Measurements from ENCODE around the gene SERPINB4. TPM values are rescaled to one million over a fixed set of nuclear protein-coding genes. Genes with fewer than 3 reads are reported as not detected.
"Not testable (repeated sequence)": the region's sequence is repeated elsewhere in the genome, so short reads cannot be mapped to it uniquely, and the experiment has no call there.

Gene SERPINB4
- not detected in 3 replicates for total RNA-seq

DNA sequence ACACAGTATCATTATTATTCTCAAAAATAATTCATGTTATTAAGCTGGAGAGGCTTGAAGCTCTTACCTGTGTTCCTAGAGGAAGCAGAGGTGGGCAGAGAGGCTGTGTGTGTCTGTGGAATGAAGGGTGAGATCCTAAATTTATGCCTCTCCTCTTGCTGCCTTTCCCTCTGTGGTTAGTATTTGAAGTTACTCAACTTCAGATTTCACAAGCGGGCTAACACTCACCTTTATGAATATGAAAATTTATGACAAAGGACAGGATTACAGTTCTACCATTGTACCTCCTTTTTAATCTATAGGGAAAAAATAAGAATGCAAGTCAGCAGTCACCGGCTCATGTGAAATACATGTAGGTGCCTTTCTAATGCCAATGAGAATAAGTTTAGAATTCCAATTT lies at the start of gene SERPINB4:
TSS of gene SERPINB4 (minus strand) at position 115 of the 400 bp plus-strand sequence. CDS start 679 bp downstream, outside the sequence.
- not testable (repeated sequence) for H3K27me3 Mint-ChIP-seq (ENCODE audit: low read depth); DNase-seq (ENCODE audit: low spot score in 2 of 2, unreplicated experiment in 2 of 2); H3K36me3 Mint-ChIP-seq; H3K4me1 Mint-ChIP-seq; H3K27ac Mint-ChIP-seq; H3K9me3 Mint-ChIP-seq; H3K4me3 Mint-ChIP-seq

DNA sequence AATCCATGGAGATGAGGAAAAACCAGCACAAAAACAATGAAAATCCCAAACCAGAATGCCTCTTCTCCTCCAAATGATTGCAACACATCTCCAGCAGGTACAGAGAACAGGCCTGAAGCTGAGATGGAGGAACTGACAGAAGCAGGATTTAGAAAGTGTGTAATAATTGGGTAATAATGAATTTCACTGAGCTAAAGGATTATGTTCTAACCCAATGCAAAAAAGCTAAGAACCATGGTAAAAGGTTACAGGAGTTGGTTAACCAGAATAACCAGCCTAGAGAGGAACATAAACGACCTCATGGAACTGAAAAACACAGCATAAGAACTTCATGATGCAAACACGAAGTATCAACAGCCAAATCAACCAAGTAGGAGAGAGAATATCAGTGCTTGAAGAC lies 45.0 kb upstream of the SERPINB4 start:
- TF ChIP-seq, protein P1, sequence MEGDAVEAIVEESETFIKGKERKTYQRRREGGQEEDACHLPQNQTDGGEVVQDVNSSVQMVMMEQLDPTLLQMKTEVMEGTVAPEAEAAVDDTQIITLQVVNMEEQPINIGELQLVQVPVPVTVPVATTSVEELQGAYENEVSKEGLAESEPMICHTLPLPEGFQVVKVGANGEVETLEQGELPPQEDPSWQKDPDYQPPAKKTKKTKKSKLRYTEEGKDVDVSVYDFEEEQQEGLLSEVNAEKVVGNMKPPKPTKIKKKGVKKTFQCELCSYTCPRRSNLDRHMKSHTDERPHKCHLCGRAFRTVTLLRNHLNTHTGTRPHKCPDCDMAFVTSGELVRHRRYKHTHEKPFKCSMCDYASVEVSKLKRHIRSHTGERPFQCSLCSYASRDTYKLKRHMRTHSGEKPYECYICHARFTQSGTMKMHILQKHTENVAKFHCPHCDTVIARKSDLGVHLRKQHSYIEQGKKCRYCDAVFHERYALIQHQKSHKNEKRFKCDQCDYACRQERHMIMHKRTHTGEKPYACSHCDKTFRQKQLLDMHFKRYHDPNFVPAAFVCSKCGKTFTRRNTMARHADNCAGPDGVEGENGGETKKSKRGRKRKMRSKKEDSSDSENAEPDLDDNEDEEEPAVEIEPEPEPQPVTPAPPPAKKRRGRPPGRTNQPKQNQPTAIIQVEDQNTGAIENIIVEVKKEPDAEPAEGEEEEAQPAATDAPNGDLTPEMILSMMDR (IDR thresholded peaks at IDR 0.05; ENCODE audit: unreplicated experiment), result no peak
- H3K27me3 Mint-ChIP-seq (ENCODE audit: low read depth), result no peaks in the 10 kb centered on the region
- H3K4me1 Mint-ChIP-seq, result peaks cover 1% of the 10 kb centered on the region
- H3K4me3 Mint-ChIP-seq, result no peak overlapping the region
- H3K27ac Mint-ChIP-seq, result no peak overlapping the region
- no peaks in the 10 kb centered on the region for H3K36me3 Mint-ChIP-seq
- no peak for DNase-seq (ENCODE audit: low spot score in 2 of 2, unreplicated experiment in 2 of 2)
- H3K9me3 Mint-ChIP-seq, result peaks cover 46% of the 10 kb centered on the region

DNA sequence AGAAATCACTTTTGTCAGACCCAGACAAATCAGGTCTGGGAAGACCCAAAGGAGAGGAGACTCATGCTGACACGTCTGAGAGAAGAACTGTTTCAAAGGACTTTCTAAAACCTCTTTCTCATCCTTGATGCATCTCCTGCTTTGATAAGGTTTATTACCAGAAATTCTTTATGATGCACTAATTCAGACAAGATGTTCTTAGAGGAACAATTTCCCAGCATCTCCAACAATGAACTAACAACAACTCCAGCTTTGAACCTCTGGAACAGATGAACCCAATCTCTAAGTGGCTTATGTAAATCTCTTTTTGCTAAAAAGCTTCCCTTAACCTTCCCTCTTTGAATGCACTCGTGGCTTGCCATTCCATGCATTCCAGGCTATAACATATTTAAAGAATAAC lies 42.8 kb upstream of the SERPINB4 start:
- no peak overlapping the region for H3K27ac Mint-ChIP-seq
- no peak for DNase-seq (ENCODE audit: low spot score in 2 of 2, unreplicated experiment in 2 of 2)

DNA sequence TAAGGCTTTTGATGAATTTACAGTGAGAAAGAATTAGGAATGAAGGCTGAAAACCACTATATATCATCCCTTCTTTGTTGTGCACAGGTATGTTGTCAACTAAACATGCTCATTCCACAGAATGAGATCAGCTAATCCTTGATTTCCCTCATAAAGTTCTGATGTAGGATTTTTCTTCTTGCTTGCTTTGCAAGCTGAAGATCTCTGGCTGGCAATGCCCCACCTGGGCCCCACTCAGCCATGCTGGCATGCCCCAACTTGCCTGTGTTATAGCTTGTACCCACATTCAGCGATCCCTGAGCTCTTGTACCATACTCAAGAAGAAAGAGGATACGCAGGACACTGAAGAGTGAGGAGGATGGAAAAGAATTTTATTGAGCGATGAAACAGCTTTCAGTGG lies 40.7 kb upstream of the SERPINB4 start:
- TF ChIP-seq, protein P1 (IDR thresholded peaks at IDR 0.05; ENCODE audit: unreplicated experiment), result no peak
- no peak overlapping the region for H3K27ac Mint-ChIP-seq
- H3K4me1 Mint-ChIP-seq, result peaks cover 10% of the 10 kb centered on the region
- no peaks in the 10 kb centered on the region for H3K36me3 Mint-ChIP-seq
- no peaks in the 10 kb centered on the region for H3K27me3 Mint-ChIP-seq (ENCODE audit: low read depth)
- peaks cover 21% of the 10 kb centered on the region for H3K9me3 Mint-ChIP-seq
- no peak overlapping the region for H3K4me3 Mint-ChIP-seq
- no peak for DNase-seq (ENCODE audit: low spot score in 2 of 2, unreplicated experiment in 2 of 2)

More for the DNA sequence above, 42.8 kb upstream of the SERPINB4 start:
- Mint-ChIP-seq H3K36me3 (no peaks in the 10 kb centered on the region), H3K4me3 (no peak overlapping the region), H3K4me1 (peaks cover 10% of the 10 kb centered on the region), H3K9me3 (peaks cover 31% of the 10 kb centered on the region), H3K27me3 (ENCODE audit: low read depth) (no peaks in the 10 kb centered on the region)
- TF ChIP-seq, protein P1 (IDR thresholded peaks at IDR 0.05; ENCODE audit: unreplicated experiment), result no peak

DNA sequence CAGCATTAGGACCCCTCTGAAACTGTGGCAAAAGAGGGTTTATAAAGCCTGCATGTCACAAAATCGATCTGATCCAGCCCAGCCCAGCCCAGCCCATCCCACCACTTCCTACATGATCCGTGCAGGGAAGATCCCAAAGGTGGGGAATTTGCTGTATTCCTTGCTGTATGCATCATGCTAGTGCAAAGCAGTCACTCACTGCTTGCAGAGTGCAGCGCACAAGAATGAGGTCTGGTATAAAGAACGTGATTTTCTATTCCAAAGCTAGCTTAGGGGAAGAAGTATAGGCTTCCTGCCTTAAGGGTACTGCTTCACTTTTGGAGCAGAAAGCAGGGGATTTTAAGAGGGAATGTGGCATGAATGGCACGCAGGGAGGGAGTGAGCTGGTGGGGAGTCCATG lies 39.8 kb upstream of the SERPINB4 start:
- Mint-ChIP-seq H3K4me3 (no peak overlapping the region), H3K36me3 (no peaks in the 10 kb centered on the region), H3K4me1 (peaks cover 10% of the 10 kb centered on the region), H3K9me3 (peaks cover 14% of the 10 kb centered on the region), H3K27me3 (ENCODE audit: low read depth) (no peaks in the 10 kb centered on the region), H3K27ac (no peak overlapping the region)
- TF ChIP-seq, protein P1 (IDR thresholded peaks at IDR 0.05; ENCODE audit: unreplicated experiment), result no peak
- no peak for DNase-seq (ENCODE audit: low spot score in 2 of 2, unreplicated experiment in 2 of 2)

DNA sequence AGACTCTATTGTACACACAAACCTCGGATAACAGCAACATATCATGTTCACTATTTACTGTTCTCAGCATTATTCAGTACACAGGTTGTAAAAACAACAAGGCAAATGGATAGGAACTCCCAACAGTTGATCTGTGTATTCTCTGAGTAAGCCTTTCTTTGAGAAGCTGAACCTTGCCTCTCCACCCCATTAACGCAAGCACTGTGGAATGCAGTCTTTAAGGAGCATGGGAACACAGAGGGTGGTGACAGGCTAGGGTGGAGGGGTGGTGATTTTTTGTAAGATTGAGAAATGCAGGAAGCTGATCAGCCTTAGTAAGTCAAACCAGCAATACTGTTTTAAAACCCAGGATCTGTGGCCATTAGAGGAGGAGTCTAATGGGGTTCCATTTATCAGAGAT lies 39.1 kb upstream of the SERPINB4 start:
- Mint-ChIP-seq H3K27me3 (ENCODE audit: low read depth) (no peaks in the 10 kb centered on the region), H3K4me1 (peaks cover 10% of the 10 kb centered on the region), H3K4me3 (no peak overlapping the region), H3K36me3 (no peaks in the 10 kb centered on the region), H3K27ac (peak overlapping the region; percentile 53), H3K9me3 (peaks cover 14% of the 10 kb centered on the region)
- TF ChIP-seq, protein P1 (IDR thresholded peaks at IDR 0.05; ENCODE audit: unreplicated experiment), result no peak
- DNase-seq (ENCODE audit: low spot score in 2 of 2, unreplicated experiment in 2 of 2), result no peak

Measured in mesothelial cell of epicardium (in vitro differentiated cells).